ENCODE results near the gene ABT1.
A peak's percentile ranks its signal among the peaks of the same experiment; 100 is the strongest.
"Not testable (repeated sequence)": the region's sequence is repeated elsewhere in the genome, so short reads cannot be mapped to it uniquely, and the experiment has no call there.

The ABT1 gene

DNA sequence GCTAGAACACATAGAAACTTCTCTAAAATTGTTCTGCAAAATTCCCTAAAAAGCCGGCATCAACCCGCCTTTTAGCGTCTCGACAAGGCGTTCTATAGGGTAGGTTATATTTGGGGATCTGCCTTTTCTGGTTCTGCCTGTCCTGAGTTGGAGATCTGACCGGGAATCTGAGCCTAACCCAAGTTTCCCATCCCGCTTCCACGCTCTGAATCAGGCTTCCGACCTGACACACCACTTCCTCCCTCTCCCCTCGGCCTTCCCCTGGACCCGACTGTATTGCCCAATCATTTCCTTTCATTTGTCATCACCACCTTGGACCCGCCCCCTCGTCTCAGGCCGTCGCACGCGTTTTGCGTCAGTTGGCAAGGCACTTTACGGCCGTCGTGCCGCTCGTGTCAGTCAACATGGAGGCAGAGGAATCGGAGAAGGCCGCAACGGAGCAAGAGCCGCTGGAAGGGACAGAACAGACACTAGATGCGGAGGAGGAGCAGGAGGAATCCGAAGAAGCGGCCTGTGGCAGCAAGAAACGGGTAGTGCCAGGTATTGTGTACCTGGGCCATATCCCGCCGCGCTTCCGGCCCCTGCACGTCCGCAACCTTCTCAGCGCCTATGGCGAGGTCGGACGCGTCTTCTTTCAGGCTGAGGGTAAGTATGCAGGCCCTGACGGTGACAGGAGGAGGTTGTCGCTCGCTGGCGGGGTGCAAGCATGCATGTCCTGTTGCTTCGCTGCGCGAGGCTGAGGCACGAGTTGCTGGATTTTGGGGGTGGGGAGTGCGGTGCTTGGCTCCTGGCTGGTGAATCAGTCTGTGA lies at the start of gene ABT1:
TSS of gene ABT1 (plus strand) at position 375 of the 810 bp plus-strand sequence. CDS start at position 405, 30 bp downstream.
- DNase-seq: peak; percentile 97
- in situ Hi-C loops (cut with HindIII; ENCODE audit: low pct_ligation_motif_present, low pct_unique_long_range_greater_than_20kb, low sequenced_read_pairs): no loop called here

DNA sequence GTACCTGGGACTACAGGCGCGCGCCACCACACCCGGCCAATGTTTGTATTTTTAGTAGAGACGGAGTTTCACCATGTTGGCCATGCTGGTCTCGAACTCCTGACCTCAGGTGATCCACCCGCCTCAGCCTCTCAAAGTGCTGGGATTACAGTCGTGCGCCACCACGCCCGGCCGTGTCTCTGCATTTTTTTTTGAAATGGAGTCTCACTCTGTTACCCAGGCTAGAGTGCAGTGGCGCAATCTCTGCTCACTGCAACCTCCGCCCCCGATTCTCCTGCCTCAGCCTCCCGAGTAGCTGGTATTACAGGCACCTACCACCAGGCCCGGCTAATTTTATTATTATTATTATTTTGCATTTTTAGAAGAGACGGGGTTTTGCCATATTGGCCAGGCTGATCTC lies 49.4 kb upstream of the ABT1 start:
- DNase-seq; in situ Hi-C loops (cut with HindIII; ENCODE audit: low pct_ligation_motif_present, low pct_unique_long_range_greater_than_20kb, low sequenced_read_pairs): not testable (repeated sequence)

DNA sequence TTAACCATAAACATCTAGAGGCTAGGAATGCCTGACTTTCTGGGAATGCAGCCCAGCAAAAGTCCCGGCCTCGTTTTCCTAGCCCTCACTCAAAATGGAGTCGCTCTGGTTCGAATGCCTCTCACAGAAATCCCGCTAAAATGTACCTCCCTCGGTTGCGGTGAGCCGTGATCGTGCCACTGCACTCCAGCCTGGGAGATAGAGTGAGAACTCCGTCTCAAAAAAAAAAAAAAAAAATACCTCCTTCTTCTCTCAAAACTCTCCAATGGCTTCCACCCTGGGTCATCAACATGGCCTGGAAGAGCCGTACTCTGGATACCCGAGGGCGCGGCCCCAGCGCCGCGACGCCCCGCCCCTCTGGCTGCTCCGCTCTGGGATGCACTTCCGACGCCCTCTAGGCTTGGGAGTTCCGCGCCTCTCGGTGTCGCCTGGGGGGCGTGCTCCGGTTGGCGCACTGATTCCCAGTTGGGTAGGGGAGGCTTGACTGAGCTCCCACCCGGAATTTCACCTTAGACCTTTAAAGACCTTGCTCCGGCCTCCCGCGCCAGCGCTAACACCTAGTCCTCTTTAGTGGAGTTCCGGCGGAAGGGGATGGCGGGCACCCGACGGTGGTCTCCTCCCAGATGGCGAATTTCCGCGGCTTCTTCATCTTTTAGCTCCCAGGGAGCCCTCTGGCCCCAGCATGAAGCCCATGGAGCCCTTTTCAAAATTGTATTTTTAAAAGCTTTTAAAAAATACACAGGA lies 46.3 kb upstream of the ABT1 start:
- in situ Hi-C loops (cut with HindIII; ENCODE audit: low pct_ligation_motif_present, low pct_unique_long_range_greater_than_20kb, low sequenced_read_pairs): no loop called here
- peak; percentile 55 for DNase-seq

DNA sequence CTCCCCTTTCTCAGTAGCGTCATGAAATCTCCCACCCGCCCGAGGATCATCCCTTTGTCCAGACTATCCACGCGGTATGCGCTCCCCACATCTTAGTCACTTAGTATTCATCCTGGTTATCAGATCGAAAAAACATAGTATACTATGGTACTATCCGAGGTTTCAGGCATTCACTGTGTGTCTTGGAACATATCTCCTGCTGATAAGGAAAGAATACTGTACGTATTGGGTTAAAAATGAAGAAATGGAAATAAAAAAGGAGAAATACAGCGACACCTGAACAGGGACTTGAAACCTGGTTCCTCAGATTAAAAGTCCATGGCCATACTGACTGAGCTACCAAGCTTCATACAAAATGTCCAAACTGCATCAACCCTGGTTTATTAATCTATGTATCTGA lies 44.5 kb upstream of the ABT1 start:
- in situ Hi-C loops (cut with HindIII; ENCODE audit: low pct_ligation_motif_present, low pct_unique_long_range_greater_than_20kb, low sequenced_read_pairs): no loop called here
- no peak for DNase-seq

DNA sequence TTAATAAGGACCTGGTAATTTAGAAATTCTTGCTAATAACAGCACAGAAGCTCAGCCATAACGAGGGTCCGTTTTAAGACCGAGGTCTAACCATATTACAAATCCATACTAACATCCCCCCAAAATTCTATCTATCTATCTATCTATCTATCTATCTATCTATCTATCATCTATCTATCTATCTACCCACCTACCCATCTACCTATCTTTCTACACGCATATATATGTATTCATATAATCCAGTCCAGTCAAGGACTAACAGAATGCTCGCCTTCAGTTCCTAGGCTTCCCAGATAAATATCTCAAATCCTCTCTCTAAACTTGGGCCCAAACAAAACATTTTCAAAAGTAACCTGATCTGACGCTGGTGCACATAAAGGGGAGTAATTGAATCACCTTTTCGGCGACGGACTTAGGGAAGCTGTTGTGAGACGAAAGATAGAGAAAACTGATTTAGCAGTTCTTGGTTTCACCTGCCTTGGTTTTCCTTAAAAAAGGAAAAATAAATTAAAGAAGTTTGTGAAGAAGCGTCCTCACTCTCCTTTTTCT lies 44.0 kb upstream of the ABT1 start:
- no peak for DNase-seq
- in situ Hi-C loops (cut with HindIII; ENCODE audit: low pct_ligation_motif_present, low pct_unique_long_range_greater_than_20kb, low sequenced_read_pairs): no loop called here

DNA sequence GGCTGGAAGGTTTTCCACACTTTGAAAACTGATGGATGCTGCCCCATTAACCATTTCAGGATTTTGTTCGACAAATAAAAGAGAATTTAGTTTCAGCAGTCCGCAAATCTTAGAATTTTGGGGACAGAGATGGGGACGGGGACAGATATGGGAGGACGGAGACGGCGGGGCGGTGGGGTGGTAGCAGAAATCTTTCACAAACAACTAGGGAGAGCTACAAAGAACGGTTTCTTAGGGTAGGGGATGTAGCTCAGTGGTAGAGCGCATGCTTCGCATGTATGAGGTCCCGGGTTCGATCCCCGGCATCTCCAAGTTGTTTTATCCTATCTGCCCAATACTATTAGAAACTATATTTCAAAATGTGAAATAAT lies 43.5 kb upstream of the ABT1 start:
- DNase-seq: peak; percentile 68
- in situ Hi-C loops (cut with HindIII; ENCODE audit: low pct_ligation_motif_present, low pct_unique_long_range_greater_than_20kb, low sequenced_read_pairs): no loop called here

DNA sequence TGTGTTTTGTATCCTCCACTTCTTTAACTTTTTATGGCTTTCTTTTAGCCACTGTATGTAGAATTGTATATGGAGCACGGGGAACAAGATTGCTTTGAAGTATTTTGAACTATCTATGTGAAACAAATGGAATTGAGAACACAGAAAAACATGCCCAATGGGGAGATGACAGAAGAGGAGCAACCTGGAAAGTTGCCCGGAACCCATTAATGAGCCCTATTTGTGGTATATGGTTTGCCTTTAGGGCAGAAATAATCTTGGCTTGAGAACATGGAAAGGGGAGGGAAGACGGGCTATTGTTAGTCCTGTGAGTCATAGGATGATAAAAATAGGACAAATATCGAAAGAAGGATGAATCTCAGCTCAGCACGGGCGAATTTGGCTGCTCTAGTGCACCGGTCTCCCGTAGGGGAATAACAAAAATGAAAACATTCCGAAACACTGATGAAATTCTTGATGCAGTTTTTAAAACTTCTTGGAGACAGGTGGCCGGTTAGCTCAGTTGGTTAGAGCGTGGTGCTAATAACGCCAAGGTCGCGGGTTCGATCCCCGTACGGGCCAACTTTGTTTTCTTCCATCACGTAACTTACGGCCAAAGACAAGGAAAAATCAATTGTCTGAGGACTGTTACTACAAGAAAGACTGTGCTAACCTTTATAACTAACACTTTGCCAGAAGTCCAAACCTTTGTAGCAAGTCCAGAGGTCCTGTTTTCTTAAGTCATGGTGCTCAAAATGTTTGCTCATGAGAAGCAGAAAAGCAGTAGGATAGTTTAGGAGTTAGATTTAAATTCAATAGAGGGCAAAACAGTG lies 42.9 kb upstream of the ABT1 start:
- in situ Hi-C loops (cut with HindIII; ENCODE audit: low pct_ligation_motif_present, low pct_unique_long_range_greater_than_20kb, low sequenced_read_pairs): no loop called here

DNA sequence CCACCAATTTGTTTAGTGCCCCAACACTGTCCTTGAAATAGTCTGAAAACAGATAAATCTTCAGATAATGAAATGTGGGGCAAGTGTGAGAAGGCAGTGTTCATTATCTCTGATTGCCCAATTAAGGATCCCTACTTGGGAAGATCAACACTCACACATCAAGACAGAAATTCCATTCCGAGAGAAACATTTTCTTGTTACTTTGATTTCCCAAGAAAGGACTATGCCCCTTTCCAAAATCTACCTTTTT lies 42.4 kb upstream of the ABT1 start:
- in situ Hi-C loops (cut with HindIII; ENCODE audit: low pct_ligation_motif_present, low pct_unique_long_range_greater_than_20kb, low sequenced_read_pairs): no loop called here

More for the DNA sequence above, 42.9 kb upstream of the ABT1 start:
- DNase-seq: peak; percentile 81

DNA sequence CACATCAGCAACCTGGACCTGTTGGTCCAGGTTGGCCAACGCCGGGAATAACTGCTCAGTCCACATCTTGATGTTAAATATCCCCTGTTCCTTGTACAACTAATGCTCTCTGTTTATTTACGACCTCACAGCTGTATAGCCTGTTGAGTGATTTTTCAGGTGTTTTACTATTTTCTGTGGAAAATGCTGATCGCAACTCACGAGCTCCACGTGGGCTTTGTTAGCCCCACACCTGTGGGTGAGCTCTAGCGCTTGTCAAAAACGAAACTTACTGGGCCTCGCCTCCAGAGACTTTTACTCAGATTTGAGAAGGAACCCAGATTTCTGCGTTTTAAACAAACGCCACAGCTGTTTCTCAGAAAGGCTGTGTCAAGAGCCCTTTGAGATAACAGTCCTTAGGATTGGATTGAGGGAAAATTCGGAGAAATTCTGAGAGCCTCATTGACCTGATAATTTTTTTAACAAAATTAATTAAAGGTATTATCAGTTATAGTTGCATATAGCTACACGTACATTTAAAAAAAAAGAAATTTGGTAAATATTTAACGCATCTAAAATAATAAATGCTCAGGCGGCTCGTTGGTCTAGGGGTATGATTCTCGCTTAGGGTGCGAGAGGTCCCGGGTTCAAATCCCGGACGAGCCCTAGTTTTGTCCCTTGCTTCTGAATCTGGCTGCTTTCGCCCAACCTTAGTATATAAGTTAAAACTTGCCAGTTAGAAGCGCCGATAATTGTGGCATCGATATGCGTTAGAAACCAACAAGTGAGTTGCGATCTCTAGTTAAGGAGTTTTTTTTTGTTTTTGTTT lies 41.9 kb upstream of the ABT1 start:
- in situ Hi-C loops (cut with HindIII; ENCODE audit: low pct_ligation_motif_present, low pct_unique_long_range_greater_than_20kb, low sequenced_read_pairs): no loop called here

More for the DNA sequence above, 42.4 kb upstream of the ABT1 start:
- no peak for DNase-seq

DNA sequence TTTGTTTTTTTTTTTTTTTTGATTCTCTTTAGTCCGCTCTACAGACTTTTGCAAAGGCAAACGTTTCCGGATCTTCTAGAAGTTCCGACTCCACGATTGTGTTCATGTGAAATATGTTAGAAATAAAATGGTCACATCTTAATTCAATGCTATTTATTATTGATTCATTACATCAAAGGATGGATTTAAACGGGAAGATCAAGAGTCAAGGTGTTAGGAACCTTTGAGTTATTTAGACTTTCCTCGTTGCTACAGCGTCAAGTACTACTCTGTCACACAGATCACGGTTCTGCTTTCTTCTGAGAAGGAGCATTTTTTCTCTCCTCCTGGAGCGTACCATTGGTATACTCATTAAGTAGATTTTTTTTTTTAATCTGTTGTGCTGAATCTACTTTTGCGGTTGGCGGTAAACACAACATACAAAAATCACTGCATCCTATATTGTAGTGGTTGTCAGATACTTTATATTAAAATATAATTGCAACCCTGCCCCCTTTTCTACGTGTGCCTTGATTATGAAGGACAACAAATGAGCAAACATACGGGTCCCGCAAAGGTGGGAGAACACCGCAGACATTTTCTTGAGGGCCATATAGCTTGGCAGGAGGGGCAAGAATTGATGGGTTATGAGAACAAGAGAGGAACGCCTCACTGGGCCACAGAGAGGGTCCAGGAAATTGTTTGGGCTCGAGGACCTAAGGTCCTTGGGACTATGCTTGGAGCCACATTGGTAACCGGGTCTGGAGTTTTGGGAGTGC lies 41.1 kb upstream of the ABT1 start:
- no peak for DNase-seq

More for the DNA sequence above, 41.9 kb upstream of the ABT1 start:
- DNase-seq: no peak

DNA sequence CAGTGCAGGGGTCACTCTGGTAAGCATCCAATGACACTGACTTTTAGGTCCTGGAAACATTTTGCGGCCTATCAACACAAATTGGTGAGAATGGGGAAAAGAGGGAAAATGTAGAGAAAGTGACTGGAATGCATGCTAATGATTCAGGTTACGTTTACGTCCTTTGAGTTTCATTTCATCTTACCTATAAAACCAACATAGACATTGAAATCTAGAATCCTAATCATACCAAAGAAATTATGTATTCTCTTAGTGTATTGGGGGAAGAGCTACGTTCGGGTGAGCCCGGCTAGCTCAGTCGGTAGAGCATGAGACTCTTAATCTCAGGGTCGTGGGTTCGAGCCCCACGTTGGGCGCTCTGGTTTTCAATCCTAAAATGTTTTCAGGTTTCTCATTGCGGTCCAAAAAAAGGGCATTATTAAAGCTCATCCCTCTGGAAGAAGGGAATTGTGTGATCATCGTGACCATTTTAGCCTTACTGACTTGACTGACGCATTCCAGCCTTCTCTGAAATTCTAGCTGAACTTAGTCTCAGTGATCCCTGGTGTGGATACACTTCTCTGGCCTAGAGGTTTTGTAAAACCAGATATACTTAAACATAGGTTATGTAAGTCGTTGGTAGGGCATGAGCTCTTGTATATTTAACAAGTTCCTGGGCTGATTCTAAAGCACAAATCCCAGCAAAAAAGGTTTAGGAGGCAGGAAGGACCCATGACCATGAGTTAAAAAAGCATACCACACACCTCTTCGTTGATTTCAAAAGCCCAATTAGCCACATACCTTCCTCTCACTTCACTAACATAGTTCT lies 40.3 kb upstream of the ABT1 start:
- in situ Hi-C loops (cut with HindIII; ENCODE audit: low pct_ligation_motif_present, low pct_unique_long_range_greater_than_20kb, low sequenced_read_pairs): no loop called here
- peak; percentile 33 for DNase-seq

More for the DNA sequence above, 41.1 kb upstream of the ABT1 start:
- in situ Hi-C loops (cut with HindIII; ENCODE audit: low pct_ligation_motif_present, low pct_unique_long_range_greater_than_20kb, low sequenced_read_pairs): no loop called here

DNA sequence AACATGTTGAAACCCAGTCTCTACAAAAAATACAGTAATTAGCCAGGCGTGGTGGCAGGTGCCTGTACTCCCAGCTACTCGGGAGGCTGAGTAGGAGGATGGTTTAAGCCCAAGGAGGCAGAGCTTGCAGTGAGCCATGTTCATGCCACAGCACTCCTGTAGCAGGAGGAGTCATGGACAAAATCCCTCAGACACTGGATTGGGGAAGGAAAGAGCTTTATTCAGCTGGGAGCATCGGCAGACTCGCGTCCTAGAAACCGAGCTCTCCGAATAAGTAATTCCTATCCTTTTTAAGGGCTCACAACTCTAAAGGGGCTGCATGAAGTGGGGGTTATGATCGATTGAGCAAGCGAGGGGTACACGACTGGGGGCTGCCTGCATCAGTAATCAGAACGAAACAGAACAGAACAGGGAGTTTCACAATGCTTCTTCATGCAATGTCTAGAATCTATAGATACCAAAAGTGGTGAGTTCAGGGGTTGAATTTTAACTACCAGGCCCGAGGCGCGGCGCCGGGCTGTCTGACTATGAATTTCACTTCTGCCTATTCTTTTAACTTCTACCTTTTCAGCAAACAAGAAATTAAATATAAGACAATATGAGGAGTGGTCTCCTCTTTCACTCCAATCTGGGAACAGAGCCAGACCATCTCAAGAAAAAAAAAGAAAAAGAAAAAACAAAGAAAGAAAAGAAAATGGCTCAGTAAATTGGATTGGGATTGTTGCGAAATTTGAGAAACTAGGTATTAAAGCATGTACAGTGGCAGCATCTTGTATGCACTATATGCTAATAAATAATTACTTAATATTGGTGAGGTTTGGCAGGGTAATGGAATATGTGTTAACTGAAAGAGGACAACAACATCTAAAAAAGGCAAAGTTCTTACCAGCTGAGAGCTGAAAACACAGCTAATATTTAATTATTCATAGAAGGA lies 35.0 kb upstream of the ABT1 start:
- no peak for DNase-seq
- in situ Hi-C loops (cut with HindIII; ENCODE audit: low pct_ligation_motif_present, low pct_unique_long_range_greater_than_20kb, low sequenced_read_pairs): no loop called here

DNA sequence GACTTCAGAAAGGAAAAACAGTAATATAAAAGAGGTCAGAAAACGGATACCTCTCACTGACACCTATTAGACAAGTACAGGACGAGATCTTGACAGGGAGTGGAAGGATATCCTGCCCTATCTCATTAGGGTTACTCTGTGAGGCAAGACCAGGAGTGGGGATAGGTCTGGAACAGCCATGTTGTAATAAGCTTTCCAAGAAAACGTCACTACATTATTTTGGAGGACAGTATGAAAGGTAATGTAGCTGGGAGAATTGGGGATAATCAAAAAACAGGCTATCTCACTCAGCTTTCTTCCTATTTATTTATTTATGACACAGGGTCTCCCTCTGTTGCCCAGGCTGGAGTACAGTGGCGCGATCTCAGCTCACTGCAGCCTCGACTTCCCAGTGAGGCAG lies 33.3 kb upstream of the ABT1 start:
- in situ Hi-C loops (cut with HindIII; ENCODE audit: low pct_ligation_motif_present, low pct_unique_long_range_greater_than_20kb, low sequenced_read_pairs): no loop called here

DNA sequence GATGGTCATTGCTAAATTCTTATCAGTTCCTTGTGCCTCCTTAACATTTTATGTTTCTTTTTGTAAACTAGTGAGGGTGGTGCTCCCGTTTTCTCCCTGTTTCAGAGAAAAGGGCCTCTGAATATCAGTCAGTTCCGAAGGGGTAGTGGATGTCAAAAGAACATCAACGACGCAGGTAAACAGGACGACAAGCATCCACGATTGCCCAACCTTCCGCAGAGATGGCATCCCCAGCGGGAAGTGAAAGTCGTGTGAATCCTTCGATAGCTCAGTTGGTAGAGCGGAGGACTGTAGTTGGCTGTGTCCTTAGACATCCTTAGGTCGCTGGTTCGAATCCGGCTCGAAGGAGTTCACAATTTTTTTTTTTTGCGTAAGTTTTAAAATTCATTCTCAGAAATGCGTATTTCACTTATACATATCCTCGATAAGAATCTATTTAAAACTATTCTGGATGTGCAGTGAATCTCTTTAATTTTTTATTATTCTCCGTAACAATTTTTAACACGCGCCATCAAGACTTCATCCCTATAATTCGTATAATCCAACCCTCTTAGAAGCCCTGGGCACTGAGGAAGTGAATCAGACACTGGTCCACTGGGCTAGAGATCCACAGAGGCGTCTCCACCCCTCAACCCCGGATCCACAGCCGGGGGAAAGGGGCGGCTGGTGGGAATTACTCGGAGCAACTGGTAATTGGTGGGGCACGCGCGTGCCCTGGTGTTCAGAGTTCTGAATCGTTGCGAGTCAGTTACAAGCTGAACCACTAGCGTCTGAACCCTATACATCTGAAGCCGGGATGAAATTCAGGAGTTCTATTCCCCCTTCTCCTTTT lies 27.9 kb upstream of the ABT1 start:
- in situ Hi-C loops (cut with HindIII; ENCODE audit: low pct_ligation_motif_present, low pct_unique_long_range_greater_than_20kb, low sequenced_read_pairs): no loop called here
- peak; percentile 91 for DNase-seq

More for the DNA sequence above, 33.3 kb upstream of the ABT1 start:
- DNase-seq: no peak

DNA sequence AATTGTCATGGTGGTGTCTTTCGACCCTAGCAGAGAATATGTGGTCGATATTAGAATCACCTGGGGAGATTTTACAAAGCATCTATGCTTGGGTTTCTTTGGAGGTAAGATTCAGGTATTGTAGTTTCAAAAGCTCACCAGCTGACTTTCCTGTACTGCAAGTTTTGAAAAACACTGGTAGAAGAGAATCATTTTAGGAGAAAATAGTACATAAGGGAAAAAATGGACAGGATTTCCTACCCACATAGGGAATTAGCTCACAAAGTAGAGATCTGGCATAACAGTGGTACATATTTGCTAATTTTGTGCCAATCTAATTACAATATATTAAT lies 27.4 kb upstream of the ABT1 start:
- DNase-seq: no peak
- in situ Hi-C loops (cut with HindIII; ENCODE audit: low pct_ligation_motif_present, low pct_unique_long_range_greater_than_20kb, low sequenced_read_pairs): no loop called here

Data from ACHN (cell line).